Measurements from ENCODE around the gene BGN.

The BGN gene

GRCh38 chrX:153482376-153483015 is 12.3 kb upstream of the BGN start:
- DNase-seq (ENCODE audit: low read depth): no peak

- no peak for DNase-seq (ENCODE audit: low read depth)
Observed at GRCh38 chrX:153485396-153486080, 9.2 kb upstream of the BGN start.

- DNase-seq (ENCODE audit: low read depth): no peak
Observed at GRCh38 chrX:153486171-153486570, 8.6 kb upstream of the BGN start.

DNA sequence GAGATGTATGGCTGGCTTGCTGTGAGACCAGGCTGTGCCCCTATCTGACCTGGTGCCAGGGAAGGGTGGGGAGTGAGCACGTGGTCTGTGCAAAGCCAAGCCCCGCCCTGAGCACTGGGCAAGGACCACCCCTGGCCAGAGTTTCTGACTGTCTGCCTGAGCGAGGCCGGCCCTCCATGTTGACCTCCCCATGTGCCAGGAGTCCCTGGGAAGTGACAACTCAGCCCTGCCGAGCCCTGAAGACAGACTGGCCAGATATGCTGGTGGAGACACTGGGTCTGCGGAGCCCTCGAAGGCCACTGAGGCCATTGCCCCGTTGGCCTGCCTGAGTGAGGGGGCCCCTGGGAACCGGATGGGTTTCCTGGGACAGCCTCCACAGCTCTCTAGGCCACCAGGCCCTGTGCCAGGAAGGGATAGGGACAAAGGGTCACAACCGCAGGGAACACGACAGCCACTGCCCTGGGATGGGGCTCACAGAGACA is 7.1 kb upstream of the BGN start:
- DNase-seq (ENCODE audit: low read depth): no peak

DNA sequence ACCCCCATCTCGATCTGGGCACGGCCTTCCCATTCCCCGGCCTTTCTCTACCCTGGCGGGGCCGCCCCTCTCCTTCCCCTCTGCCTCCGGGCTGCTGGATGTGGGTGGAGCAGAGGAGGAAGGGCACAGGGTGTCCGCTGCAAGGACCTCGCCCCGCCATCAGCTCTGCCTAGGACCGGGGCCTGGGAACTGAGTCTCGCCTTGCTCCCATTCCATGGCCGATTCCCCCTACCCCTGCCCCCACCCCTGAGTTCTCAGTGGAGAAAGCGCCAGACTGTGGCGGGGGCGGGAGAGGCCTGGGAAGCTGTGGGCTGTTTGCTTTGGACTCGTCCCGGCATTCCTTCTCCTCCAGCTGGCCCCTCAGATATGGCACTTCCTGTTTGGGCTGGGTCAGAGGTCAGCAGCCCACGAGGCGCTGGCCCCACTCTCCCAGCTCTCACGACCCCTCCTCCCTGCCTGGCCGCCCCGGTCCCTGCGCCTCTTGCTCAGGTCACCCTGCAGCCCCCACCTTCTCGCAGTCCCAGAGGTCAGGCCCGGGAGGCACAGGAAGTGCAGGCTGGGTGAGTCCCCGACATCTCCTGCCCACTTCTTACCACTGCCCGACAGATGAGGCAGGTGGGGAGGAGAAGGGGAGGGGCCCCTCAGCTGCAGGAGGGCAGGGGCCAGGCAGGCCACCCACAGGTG is 6.4 kb upstream of the BGN start:
- no peak for DNase-seq (ENCODE audit: low read depth)

DNA sequence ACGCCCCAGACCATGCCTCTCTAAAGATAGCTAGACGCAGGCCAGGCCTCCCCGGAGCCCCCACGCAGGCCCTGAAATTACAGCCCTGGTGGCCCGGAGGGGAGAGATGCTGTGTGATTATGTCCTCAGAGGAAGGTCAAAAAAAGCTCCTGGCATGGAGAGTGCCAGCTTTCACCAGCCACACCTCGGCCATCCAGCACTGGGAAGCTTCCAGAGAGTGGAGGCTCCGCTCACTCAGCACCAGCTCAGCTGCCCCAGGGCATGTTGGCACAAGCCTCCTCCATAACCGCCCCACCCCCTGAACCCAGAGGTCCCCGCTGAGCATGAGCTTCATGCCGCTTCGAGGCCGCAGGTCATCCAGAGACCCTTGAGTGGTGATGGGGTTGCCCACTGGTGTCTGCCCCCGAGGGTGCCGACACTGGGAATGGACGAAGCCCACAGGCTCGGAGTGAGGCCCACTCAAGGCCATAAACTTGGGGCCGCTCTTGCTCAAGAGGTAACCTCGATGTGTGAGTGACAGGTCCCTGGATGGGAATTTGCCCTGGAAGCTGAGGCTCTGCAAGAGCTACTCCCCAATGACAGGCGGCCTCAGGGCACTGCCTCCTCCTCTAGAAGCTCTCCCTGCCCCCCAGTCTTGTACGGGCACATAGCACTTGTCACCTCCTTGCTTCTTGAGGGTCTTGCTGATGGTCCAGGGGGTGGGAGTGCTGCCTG is 4.4 kb upstream of the BGN start:
- no peak for DNase-seq (ENCODE audit: low read depth)

DNA sequence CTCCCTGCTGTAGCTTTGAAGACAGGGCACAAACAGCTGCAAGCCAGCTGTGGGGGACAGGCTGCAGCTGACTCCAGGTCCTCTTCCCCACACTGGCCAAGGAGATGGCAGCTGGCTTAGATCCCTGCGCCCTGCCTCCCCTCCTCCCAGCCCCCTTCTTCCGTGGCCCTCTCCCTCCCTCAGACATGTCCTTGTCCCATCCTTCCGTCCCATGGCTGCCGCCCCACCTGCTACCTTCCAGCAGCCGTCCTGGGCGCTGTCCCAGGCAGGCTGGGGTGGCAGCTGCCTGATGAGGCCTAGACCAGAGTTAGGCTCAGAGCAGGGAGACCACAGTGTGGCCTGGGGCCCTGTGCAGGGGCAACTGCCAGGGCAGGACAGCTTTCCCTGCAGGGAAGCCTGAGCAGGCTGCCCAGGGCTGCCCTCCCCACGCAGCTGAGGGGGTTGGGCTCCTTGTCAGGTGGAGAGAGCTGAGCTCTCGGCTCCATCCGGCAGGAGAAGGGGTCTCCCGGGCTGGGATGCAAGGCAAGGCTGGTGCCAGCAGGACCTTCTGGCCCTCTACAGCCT is 3.3 kb upstream of the BGN start:
- no peak for DNase-seq (ENCODE audit: low read depth)

DNA sequence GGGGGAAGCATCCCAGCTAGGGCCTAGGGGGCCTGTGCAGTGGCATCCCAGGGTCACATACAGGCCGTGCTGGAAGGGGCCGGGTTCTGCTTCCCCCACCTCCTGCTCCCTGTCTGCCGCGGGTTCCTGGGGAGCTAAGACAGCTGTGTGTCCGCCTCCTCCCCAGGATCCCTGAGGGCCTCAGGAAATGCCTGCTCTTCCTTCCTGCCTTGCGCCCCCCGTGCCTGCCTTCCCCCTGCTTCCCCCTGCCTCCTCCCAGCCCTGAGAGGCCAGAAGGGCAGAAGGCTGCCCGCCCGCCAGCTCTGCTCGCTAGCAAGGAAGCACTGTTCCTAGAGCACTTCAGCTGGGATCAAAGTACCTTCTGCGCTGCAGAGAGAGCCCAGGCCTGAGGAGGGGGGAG is 2.9 kb upstream of the BGN start:
- DNase-seq (ENCODE audit: low read depth): no peak

DNA sequence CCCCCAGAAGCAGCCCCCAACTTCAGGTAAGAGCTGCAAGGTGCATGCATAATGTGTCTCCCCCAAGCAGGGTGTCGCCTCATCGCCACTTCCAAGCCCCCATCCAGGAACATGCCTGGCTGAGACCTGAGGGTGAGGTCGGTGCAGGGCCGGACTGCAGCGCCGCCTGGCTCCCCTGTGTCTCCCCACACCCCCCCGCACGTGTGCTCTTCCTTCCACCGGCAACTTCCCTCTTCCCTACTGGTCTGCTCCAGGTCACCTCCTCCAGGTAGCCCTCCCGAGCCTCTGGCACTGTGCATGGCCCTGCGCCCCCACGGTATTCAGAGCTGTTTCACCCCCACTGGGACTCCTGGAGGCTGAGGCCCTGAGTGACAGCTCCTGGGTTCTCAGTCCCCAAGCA is 2.2 kb upstream of the BGN start:
- DNase-seq (ENCODE audit: low read depth): no peak

DNA sequence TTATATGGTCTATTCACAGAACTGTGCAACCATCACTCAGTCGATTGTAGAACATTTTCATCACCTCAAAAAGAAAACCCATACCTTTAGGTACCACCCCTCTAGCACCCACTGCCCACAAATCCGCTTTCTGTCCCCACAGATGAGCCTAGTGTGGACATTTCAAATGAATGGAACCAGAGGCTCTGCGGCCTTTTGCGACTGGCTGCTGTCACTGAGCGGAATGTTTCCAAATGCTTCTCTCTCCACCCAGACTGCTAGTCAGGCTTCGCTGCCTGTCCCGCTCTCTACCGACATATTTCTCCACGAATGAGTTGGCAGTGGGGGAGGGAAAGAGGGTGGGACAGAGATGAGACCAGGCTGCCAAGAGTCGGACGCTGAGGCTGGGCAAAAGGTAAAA is 1.7 kb upstream of the BGN start:
- no peak for DNase-seq (ENCODE audit: low read depth)

DNA sequence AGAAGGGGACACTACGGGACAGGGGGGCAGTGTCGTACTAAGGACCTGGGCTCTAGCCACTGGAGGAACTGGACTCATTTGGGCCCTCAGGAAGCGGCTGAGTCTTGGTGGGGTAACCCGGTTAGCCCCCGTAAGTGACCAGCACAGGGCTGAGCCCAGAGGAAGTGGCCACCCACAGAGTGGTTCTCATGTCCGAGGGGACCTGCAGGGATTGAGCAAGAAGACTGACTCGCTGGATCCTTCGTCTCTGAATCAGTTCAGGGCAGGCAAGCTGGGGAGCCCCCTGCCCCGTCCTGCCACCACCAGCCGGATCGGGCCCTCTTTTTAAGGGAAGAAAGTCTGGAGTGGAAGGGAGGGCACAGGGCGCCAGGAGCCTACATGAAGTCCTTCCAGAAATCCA is 719 bp upstream of the BGN start:
- DNase-seq (ENCODE audit: low read depth): no peak

- DNase-seq (ENCODE audit: low read depth): no peak
Observed at GRCh38 chrX:153495362-153495751, 577 bp downstream of the BGN start.

GRCh38 chrX:153495903-153496589 is 1.3 kb downstream of the BGN start:
- no peak for DNase-seq (ENCODE audit: low read depth)

GRCh38 chrX:153496590-153496959 is 1.8 kb downstream of the BGN start:
- DNase-seq (ENCODE audit: low read depth): no peak

- no peak for DNase-seq (ENCODE audit: low read depth)
Observed at GRCh38 chrX:153498453-153498852, 3.7 kb downstream of the BGN start.

GRCh38 chrX:153499341-153499740 is 4.6 kb downstream of the BGN start:
- no peak for DNase-seq (ENCODE audit: low read depth)

GRCh38 chrX:153499876-153500275 is 5.1 kb downstream of the BGN start:
- no peak for DNase-seq (ENCODE audit: low read depth)

DNA sequence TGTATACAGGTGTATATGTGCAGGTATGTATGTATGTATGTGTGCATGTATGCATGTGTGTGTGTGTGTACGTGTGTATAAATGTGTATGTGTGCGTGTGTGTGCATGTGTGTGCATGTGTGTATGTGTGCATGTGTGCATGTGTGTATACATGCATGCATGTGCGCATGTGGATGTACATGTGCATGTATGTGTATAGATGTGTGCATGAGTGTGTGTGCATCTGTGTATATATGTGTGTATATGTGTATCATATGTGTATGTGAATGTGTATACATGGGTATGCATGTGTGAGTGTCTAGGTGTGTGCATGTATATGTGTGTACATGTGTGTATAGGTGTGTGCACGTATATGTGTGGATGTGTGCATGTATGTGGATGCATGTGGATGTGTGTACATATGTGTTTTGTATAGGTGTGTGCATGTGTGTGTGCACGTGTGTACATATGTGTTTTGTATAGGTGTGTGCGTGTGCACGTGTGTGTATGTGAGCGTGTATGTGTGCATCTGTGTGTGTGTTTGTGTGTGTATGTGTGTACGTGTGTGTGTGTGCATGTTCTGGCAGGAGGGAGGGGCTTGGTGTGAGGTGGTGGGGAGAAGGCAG is 6.0 kb downstream of the BGN start:
- no peak for DNase-seq (ENCODE audit: low read depth)

- no peak for DNase-seq (ENCODE audit: low read depth)
Observed at GRCh38 chrX:153501530-153501929, 6.8 kb downstream of the BGN start.

- no peak for DNase-seq (ENCODE audit: low read depth)
Observed at GRCh38 chrX:153502131-153502530, 7.4 kb downstream of the BGN start.

DNA sequence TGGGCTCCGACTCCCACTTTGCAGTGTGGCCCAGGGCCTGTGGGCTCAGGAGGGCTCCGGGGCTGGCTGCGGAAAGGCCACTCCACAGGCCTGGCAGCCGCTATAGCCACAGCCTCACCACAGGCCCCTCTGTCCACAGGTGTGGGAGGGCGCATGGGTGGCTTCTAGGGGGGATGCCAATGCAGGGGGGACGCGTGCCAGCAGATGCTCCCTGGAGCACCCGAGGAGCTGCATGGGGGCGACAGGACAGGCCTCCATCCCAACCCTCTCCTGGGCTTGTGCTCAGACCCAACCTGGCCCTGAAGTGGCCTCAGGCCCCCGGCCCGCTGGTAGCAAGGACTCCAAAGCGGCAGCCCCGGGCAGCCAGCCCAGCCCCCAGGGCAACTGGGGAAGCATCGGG is 8.0 kb downstream of the BGN start:
- no peak for DNase-seq (ENCODE audit: low read depth)
